Activated CD4-positive, CD25-positive, alpha-beta regulatory T cell (primary cell): ENCODE data around the gene EFCAB14.
"Not testable (repeated sequence)": the region's sequence is repeated elsewhere in the genome, so short reads cannot be mapped to it uniquely, and the experiment has no call there.

Source experiments
- DNase-seq, 4 experiments: peaks; one replicate each; lab custom pipeline; 2025; lab: John Stamatoyannopoulos, UW

The EFCAB14 gene

DNA sequence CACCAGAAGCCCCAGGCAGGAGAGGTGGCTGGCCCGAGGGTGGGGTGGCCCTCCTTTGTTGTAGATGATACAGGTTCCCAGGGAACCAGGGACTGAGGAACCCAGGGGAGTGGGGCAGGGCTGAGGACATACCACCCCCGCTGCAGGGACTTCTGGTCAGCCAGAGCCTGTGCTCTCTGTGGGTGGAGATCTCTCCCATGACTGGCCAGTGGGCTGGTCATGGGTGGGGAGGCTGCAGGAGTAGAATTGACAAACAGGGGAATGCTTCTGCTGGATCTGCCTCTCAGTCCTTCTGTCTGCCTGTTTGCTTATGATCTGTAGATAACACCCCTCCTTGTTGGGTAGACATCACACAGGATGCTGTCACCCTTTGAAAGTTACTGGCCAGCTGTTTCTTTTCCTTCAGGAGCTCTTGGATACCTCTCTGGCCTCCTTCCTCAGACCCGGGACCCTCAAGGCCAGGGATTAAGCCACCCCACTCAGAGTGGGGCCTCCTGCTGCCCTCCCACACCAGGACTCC, 2.8 kb upstream of the EFCAB14 start:
- DNase-seq: no peak

DNA sequence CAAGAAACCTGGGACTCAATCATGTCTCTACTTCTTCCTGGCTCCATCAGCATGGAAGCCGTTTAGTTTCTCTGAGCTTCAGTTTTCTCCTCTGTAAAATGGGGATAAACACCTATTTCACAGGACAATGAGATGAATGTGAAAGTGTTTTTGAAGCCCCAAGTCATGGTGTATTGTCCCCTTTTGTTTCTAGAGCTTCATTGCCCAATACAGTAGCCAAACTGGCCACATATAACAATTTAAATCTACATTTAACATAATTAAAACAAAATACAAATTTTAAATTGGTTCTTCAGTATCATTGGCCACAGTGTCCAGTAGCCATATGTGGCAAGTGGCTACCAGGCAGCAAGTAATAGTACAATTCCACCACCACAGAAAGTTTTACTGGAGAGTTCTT, 2.3 kb upstream of the EFCAB14 start:
- no peak for DNase-seq

DNA sequence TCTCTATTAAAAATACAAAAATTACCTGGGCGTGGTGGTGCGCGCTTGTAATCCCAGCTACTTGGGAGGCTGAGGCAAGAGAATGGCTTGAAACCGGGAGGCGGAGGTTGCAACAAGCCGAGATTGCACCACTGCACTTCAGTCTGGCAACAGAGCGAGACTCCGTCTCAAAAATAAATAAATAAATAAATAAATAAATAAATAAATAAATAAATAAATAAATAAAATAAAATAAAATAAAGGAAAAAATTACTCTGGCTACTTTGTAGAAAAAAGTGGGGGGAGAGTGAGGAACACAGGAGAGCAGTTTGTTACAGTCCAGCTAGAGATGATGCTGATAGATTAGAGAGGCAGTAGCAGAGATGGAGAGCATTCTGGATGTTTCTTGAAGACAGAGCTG, 1.4 kb upstream of the EFCAB14 start:
- not testable (repeated sequence) for DNase-seq

DNA sequence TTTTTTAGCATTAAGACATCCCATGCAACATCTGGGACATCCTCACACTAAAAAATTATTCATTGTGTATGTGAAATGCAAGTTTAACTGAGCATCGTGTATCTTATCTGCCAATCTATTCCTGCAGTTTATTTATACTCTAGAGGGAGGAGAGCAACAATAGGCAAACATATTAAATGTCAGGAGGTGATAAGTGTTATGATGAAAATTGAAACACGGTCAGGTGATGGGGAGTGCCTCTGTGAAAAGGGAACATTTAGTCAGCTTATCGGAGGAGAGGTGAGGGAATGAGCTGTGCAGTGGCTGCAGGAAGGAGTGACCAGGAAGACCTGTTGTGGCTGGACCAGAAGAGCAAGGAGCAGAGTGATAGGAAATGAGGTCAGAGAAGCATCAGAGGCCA, 775 bp upstream of the EFCAB14 start:
- DNase-seq: no peak

DNA sequence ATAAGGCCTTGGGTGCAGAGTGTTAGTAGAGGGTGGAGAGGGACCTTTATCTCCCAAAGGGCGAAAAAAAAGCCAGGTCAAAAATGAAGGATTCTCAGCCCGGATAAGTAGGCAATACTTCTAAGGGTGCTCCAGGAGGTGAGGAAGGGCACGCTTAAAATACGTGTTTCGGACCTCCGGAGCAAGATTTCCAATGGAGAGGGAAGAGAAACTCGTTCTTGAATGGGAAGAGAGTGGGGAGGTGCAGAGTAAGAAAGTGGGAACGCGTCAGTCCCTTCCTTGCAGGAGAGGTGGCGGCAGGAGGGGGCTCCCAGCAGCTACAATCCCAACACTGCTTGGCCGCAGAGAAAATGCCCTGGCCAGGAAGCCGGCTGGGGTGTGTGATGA, 581 bp downstream of the EFCAB14 start:
- DNase-seq: no peak

DNA sequence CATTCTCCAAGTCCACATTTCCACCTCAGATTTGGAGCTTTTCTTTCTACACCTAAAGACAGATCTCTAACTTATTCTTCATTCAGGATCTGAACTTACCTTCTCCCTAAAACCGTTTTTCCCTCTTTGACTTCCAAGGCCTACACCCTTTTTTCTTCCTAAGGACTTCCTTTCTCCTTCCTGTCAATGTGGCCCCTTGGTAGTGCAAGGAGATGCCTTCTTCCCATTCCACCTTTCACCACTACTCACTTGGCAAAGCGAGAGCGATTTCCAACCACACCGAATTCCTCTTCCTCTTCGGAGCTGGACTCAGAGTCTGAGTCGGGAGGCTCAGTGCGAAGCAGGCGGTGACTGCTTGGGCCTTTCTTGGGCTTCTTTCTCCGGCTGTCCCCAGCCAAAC, 1.3 kb downstream of the EFCAB14 start:
- DNase-seq: no peak

DNA sequence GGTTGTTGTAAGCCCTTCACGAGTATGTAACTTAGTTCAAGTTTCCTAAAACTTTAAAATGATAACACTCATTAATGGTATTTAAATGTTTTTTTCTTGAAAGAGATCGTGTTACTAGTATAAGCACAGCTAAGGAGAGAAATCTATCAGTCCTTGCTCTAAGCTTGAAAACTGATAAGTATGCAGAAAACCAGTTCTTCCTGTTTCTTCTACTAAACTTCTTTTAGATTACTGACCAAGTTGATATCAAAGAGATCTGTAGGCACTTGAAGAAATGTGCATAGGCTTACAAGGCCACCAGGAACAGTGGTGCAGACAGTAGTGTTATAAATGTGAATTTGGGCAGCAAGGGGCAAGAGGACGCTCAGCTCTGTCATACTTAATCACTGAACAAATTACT, 3.9 kb downstream of the EFCAB14 start:
- no peak for DNase-seq

DNA sequence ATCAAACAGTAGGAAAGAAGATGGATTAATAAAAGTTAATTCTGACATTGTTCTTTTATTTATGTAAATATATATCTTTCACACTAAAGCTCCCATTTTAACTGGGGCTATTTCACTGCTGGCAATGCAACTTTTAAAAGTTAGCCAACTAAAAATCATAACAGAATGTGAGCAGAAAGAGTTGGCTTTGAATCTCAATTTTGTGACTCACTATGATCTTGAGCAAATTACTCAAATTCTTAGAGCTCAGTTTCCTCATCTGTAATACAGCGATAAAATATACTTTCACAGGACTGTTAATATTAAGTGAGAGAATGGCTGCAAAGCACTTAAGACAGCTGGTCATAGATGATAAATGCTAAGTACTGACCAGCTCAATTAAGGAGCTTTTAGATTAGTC, 10.8 kb downstream of the EFCAB14 start:
- no peak for DNase-seq

DNA sequence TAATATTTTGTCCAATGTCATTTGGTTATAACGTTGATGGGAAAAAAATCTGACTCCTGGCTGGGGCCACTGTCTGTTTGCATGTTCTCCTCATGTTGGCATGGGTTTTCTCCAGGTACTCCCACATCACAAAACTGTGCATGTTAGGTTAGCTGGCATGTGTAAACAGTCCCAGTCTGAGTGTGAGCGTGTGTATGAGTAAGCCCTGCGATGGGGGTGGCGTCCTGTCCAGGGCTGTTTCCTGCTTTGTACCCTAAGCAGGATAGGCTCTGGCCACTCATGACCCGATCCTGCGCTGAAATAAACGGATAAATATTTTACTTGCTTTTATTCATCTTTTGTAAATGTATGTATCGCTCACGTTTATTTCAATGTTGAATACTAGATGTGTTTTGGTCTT, 13.5 kb downstream of the EFCAB14 start:
- DNase-seq: no peak

DNA sequence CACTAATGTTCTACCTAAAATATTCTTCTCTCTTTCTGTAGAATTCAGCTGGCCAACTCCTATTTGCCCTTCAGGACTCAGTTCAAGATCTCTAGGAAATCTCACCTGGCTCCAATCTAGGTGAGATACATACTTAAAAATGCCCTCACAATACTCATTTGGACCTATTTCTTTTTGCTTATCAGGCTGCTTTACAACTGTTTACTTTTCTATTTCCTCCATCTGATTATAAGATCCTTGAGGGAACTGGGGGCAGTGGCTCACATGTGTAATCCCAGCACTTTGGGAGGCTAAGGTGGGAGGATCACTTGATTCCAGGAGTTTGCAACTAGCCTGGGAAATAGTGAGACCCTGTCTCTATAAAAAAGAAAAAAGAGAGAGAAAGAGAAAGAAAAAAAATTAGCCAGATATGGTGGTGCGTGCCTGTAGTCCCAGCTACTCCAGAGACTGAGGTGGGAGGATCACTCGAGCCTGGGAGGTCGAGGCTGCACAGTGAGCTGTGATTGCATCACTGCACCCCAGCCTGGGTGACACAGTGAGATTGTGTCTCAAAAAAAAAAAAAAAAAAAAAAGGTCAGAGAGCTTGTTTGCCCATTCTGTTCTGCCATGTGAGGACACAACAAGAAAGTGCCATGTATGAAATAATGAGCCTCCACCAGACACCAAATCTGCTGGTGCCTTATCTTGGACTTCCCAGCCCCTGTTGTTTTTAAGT, 14.8 kb downstream of the EFCAB14 start:
- no peak for DNase-seq

DNA sequence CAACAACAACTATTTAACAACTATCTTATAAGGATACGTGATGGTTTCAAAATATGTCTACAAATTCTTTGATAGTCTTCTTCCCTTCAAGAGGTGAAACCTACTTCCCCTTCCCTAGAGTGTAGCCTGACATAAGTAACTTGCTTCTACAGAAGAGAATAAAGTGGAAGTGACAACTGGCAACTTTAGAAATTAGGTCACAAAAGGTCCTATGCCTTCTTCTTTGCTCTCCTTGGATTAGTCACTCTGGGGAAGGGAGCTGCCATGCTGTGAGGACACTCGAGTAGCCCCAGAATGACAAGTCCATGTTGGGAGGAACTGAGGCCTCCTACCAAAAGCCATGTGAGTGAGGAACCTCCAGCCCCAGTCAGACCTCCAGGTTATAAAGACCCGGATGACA, 19.2 kb downstream of the EFCAB14 start:
- no peak for DNase-seq

DNA sequence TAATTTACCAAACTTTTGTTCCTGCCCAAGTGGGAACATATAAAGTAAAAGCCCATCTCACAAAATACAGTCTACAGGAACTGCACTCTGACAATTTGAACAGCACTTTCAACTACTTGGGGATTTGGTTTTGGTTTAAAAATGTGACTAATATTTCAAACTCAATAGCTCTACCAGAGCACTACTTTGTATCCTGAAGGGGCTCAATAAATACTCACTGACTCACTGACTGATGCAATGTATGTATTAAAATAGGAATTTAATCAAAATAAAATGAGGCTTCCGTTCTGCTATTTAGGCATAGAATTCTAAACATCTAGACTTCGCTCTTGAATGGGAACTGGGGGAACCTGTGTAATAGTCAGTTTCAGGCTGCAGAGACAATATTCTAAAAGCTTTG, 21.9 kb downstream of the EFCAB14 start:
- DNase-seq: no peak

DNA sequence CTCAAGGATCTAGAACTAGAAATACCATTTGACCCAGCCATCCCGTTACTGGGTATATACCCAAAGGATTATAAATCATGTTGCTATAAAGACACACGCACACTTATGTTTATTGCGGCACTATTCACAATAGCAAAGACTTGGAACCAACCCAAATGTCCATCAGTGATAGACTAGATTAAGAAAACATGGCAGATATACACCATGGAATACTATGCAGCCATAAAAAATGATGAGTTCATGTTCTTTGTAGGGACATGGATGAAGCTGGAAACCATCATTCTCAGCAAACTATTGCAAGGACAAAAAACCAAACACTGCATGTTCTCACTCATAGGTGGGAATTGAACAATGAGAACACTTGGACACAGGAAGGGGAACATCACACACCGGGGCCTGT, 24.2 kb downstream of the EFCAB14 start:
- not testable (repeated sequence) for DNase-seq

DNA sequence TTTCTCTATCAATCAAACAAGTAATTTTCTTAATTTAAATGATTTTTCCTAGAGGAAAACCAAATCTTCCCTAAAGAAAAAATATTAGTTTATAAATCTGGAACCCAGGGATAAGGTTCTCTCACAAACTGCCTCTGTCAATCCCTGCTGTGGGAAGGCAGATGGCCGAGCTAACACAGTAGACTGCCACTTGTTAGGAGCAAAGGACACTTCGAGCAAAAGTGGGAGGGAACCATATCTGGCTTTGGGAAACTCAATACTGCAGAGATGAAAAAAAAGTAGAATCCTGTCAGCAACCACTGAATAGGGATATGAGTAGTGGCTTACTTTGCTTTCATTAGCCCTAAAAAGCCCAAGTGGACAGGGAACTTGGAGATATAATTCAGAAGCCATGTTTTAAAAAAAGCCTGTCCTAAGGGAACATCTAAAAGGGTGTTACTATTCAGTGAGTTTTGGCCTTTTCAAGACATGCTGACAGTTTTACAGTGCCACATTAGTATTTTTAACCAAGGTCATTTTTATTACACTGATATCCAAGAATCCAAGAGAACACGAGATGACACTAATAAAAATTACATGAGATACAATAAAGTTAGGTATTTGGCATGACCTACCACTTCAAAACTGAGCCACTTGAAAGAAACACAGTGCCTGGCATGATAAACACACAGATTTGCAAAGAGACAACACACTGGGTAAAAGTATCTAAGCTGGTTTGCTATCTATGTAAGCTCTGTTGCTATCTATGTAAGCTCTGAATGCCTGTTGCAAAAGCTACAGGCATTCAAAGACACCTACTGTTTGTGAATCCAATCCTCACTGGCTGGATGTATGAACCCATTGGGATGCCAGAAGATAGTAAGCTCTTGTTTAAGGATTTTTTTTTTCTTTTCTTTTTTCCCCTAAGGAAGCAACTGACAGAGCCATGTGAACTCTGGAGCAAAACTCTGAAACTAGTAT, 25.8 kb downstream of the EFCAB14 start:
- no peak for DNase-seq

DNA sequence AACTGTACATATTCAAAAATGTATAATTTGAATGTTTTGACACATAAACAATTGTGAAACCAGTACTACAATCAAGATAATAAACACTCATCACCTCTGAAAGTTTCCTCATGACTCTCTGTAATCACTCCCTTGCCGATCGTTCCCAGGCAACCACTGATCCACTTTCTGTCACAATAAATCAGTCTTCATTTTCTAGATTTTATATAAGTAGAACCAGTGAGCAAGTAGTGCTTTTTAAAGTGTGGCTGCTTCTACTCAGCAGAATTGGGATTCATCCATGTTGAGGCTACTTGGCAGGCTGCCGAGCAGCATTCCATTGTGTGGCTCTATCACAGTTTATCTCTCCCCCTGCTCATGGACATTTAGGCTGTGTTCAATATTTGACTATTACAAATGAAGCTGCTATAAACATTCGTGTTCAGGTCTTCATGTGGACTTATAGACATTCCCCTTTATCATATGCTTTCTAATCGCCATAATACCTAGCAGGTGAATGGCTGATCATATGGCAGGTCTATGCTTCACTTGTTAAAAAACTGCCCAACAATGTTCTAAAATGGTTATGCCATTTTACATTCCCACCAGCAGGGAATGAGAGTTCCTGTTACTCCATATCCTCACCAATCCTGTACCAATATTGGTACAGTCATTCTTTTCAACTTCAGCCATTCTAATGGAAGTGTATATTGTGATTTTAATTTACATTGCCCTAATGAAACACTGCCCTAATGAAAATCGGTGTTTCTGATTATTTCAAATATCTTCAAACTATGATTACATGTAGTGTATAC, 26.7 kb downstream of the EFCAB14 start:
- no peak for DNase-seq

DNA sequence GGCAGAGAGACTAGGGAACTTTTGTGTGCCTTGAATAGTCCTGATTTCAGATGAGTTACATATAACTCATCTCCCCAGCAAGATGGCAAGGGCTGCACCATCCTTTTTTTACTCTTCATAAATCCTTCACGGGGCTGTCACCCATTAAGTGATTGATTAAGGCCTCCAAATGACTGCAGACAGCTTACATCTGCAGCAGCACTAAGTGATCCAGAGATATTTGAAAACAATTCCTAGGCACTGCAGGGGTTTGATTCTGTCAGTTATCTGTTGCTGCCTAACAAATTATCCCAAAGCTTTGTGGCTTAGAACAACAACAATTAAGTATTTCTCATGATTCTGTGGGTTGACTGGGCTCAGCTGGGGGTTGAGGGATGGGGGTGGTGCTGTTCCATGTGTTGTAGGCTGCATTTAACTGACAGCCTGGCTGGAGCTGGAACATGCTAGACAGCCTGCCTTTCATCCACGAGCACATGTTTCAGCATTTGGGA, 27.9 kb downstream of the EFCAB14 start:
- no peak for DNase-seq

DNA sequence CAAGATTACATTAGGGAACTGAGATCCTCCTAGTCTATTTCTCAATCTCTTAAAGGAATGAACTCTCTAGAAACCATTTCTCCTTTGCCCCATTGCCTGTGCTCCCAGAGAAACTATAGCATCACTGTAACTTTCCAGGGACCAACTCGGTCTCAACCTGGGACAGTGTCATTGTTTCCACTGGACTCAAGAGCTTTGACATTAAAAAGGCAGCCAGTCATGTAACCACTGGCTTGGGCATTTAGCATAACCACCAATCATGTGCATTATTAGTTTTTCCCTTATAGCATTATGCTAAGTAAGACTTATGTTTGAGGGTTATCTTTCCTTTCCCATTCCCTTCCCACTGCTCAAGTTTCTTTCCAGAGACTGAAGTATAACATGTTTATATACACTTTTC, 29.0 kb downstream of the EFCAB14 start:
- DNase-seq: no peak

DNA sequence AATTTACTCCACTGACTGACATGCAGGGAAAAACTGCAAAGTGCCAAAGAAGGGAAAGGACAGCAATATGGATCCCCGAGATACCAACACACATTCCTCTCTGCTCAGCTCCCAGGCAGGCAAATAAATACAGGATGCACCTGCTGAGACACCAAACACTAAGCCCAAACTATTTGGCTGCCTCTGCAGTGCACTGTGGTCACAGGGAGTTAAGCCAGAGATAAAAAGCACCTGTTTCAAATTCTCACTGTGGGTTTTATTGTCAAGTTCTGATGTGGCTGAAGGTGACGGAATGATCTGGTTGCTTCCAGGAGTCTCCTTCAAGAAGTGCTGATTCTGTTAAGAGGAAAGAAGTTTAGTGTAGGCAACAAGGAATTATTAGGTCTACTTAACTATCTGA, 29.6 kb downstream of the EFCAB14 start:
- no peak for DNase-seq

DNA sequence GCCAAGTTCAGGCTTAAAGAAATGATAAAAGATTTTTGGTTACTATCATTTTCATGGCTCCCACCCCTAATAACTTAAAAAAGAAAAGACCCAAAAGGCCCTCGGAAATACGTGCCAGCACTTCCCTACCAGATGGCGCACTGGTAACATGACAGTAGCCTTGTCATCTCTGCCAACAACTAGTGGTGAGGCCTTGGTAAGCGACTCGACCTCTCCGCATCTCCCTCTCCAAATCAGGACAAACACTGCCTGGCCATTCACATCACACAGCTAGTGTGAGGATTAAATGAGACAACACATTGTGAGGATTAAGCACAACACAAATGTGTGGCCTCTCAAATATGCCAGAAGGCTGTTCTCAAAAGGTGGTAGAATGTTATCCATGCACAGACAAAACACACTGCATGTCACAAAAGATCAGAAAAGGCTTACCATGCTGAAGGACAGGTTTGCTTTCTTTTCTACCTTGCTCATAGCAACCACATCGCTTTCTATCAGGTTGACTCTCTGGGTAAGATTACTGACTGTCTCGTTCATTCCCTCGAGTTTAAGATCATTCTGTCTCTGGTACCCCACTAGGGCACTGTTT, 30.9 kb downstream of the EFCAB14 start:
- DNase-seq: no peak

DNA sequence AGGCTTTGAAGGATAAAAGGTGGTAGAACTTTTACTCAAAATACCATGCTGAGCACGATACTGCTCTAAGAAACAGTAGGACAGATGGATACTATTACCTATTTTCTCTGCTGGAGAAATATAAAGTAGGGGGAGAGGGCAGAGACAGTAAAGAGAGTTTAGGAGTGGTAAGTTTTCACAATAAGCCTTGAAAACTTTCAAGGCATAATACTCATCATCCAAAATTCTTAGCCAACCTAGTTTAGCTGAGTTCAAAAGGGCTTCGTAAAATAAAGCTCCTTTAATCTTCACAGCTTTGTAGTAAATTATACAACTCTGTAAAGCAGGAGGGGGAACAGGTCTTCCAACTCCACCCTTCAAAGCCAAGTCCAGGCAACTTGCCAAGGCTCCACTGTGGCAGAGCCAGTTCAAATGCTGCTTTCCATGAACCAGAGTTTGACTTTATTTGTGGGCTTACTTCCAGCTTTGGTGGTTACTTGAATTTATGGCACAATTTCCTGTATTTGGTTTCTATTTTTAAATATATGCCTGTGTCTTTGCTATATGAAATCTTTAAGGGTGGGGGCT, 31.7 kb downstream of the EFCAB14 start:
- no peak for DNase-seq

DNA sequence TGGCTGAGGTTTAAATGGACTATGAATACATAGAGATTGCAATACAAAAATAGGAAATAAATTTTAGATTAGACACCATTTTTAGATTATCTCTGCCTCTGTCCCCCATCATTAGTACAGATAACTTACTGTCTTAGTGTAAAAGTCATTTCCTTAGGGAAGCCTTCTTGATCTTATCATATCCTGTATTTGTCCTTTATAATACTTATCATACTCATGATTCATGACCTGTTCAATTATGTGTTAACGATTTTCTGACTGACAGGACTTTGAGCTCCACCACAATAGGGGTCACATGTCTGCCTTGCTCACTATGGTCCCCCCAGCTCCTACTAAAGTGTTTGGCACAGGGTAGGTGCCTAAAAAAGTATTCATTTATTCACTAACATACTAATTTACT, 32.7 kb downstream of the EFCAB14 start:
- DNase-seq: no peak
